SK-N-SH (cell line): ENCODE results near the gene C5orf52. TPM values are rescaled to one million over a fixed set of nuclear protein-coding genes. Genes with fewer than 3 reads are reported as not detected.
"Not testable (repeated sequence)": the region's sequence is repeated elsewhere in the genome, so short reads cannot be mapped to it uniquely, and the experiment has no call there.

Experiments used
- CTCF ChIA-PET: fragments of 300-600, 350-600 bp; formaldehyde crosslinking; extraction: SDS; loops from one replicate; lab custom pipeline; 2021; lab: Yijun Ruan, JAX
- POLR2A ChIA-PET: fragments of 350-600 bp; sonication (Branson Sonifier 250); formaldehyde crosslinking; extraction: SDS; loops from one replicate; lab custom pipeline; 2020; ENCODE audit warnings: antibody characterized with exemption, inconsistent platforms; lab: Yijun Ruan, JAX
- DNase-seq: peaks from one replicate; pipeline ENCODE4 v3.0.0; 2012
- H2AFZ ChIP-seq: fragments of 200-600 bp; sonication (generic); 2 replicates; pipeline ENCODE4 v1.8.1; 2016; ENCODE audit warnings: antibody characterized with exemption, mild to moderate bottlenecking, low read depth
- H3F3A ChIP-seq: fragments of 200-600 bp; sonication (generic); replicated peaks from 2 replicates; pipeline ENCODE3; 2016; ENCODE audit warnings: antibody characterized with exemption, mild to moderate bottlenecking; ENCODE audit not compliant: insufficient read depth
- H3K27ac ChIP-seq, 2 experiments: fragments of 200-500 bp in 1 of 2; fragments of 200-600 bp in 1 of 2; sonication (Bioruptor generic) in 1 of 2; sonication (generic), shearing (Covaris generic) in 1 of 2; 2 replicates each; pipeline versions ENCODE4 v1.5.1 to v1.6.1; 2014 to 2016; ENCODE audit warnings: low read depth in 2 of 2, inconsistent platforms in 1 of 2, low read length in 1 of 2, mild to moderate bottlenecking in 1 of 2, mixed read lengths in 1 of 2
- H3K27me3 ChIP-seq: fragments of 200-600 bp; sonication (generic), shearing (Covaris generic); 2 replicates; pipeline ENCODE4 v1.6.1; 2016; ENCODE audit warnings: mixed run types; ENCODE audit not compliant: insufficient read depth
- H3K36me3 ChIP-seq, 2 experiments: fragments of 200-500 bp in 1 of 2; fragments of 200-600 bp in 1 of 2; sonication (Bioruptor generic) in 1 of 2; sonication (generic) in 1 of 2; replicated peaks in 1 of 2; 2 replicates each; pipeline versions ENCODE3 to v1.5.1; 2014 to 2016; ENCODE audit warnings: low read length in 1 of 2, mild to moderate bottlenecking in 1 of 2; ENCODE audit not compliant: insufficient read depth in 2 of 2, control insufficient read depth in 1 of 2
- H3K4me1 ChIP-seq, 2 experiments: fragments of 200-500 bp in 1 of 2; fragments of 200-600 bp in 1 of 2; sonication (Bioruptor generic) in 1 of 2; sonication (generic), shearing (Covaris generic) in 1 of 2; 2 replicates each; pipeline versions ENCODE4 v1.5.1 to v1.6.1; 2014 to 2016; ENCODE audit warnings: low read depth in 1 of 2, low read length in 1 of 2, mixed run types in 1 of 2; ENCODE audit not compliant: insufficient read depth in 2 of 2, control insufficient read depth in 1 of 2
- H3K4me2 ChIP-seq: fragments of 200-600 bp; sonication (generic), shearing (Covaris generic); 2 replicates; pipeline ENCODE4 v1.6.1; 2017; ENCODE audit warnings: mixed run types
- H3K4me3 ChIP-seq, 2 experiments: fragments of 200-500 bp in 1 of 2; fragments of 200-600 bp in 1 of 2; sonication (Bioruptor generic) in 1 of 2; sonication (generic), shearing (Covaris generic) in 1 of 2; 2 replicates each; pipeline versions ENCODE4 v1.5.1 to v1.8.1; 2014 to 2016; ENCODE audit warnings: low read depth in 2 of 2, inconsistent platforms in 1 of 2, low read length in 1 of 2, mild to moderate bottlenecking in 1 of 2, mixed read lengths in 1 of 2, moderate library complexity in 1 of 2
- H3K79me2 ChIP-seq: fragments of 200-600 bp; sonication (generic); 2 replicates; pipeline ENCODE4 v1.8.1; 2017; ENCODE audit warnings: mild to moderate bottlenecking; ENCODE audit not compliant: insufficient read depth
- H3K9ac ChIP-seq: fragments of 200-600 bp; sonication (generic); 2 replicates; pipeline ENCODE4 v1.6.1; 2017; ENCODE audit warnings: mixed run types
- H3K9me2 ChIP-seq: fragments of 200-600 bp; sonication (generic); 2 replicates; pipeline ENCODE4 v1.6.1; 2017; ENCODE audit warnings: mixed run types
- H3K9me3 ChIP-seq: fragments of 200-600 bp; sonication (generic); 2 replicates; pipeline ENCODE4 v1.6.1; 2017; ENCODE audit warnings: mixed run types, mild to moderate bottlenecking, moderate library complexity
- H4K20me1 ChIP-seq: fragments of 200-600 bp; sonication (generic); 2 replicates; pipeline ENCODE4 v1.6.1; 2017; ENCODE audit warnings: mild to moderate bottlenecking, mixed run types; ENCODE audit not compliant: insufficient read depth
- CTCF ChIP-seq: fragments of 200-600 bp; sonication (generic); IDR thresholded peaks from 2 replicates; pipeline ENCODE4 v1.6.1; 2017; ENCODE audit warnings: antibody characterized with exemption, mild to moderate bottlenecking, moderate library complexity
- ELF1 ChIP-seq: IDR thresholded peaks from 2 replicates; pipeline ENCODE4 v1.4.0; 2012
- EP300 ChIP-seq, 2 experiments: IDR thresholded peaks; 2 replicates each; pipeline versions ENCODE4 v1.4.0 to v1.6.1; 2012; ENCODE audit warnings: borderline replicate concordance in 1 of 2, low read depth in 1 of 2, low read length in 1 of 2
- EZH2phosphoT487 ChIP-seq: fragments of 200-600 bp; sonication (generic); IDR thresholded peaks from 2 replicates; pipeline ENCODE4 v1.6.1; 2017; ENCODE audit warnings: low read depth, mixed run types, mild to moderate bottlenecking, antibody characterized with exemption, moderate library complexity, borderline replicate concordance
- FOXM1 ChIP-seq: IDR thresholded peaks from 2 replicates; pipeline ENCODE4 v1.4.0; 2012; ENCODE audit warnings: low read depth, mild to moderate bottlenecking
- GABPA ChIP-seq: IDR thresholded peaks from 2 replicates; pipeline ENCODE4 v1.4.0; 2012; ENCODE audit warnings: low read depth, mild to moderate bottlenecking
- GATA2 ChIP-seq: sonication (generic); formaldehyde crosslinking; IDR thresholded peaks from 2 replicates; pipeline ENCODE4 v1.5.0; 2020; ENCODE audit warnings: mild to moderate bottlenecking, missing genetic modification reagents
- IRF3 ChIP-seq: fragments of 150-350 bp; IDR thresholded peaks from 2 replicates; pipeline ENCODE4 v1.6.1; 2016; ENCODE audit warnings: mild to moderate bottlenecking, low read depth, low read length
- MAX ChIP-seq: IDR thresholded peaks from 2 replicates; pipeline ENCODE4 v1.4.0; 2012; ENCODE audit warnings: low read depth
- NFIC ChIP-seq: IDR thresholded peaks from 2 replicates; pipeline ENCODE4 v1.4.0; 2012; ENCODE audit warnings: borderline replicate concordance
- PBX3 ChIP-seq: IDR thresholded peaks from 2 replicates; pipeline ENCODE4; 2012
- RFX5 ChIP-seq: IDR thresholded peaks from 2 replicates; pipeline ENCODE4 v1.6.1; 2012; ENCODE audit warnings: mild to moderate bottlenecking, improper control_type of control experiment, low read length
- RXRA ChIP-seq: IDR thresholded peaks from 2 replicates; pipeline ENCODE4 v1.4.0; 2012; ENCODE audit warnings: low read depth, mild to moderate bottlenecking, borderline replicate concordance
- SIN3A ChIP-seq: IDR thresholded peaks from 2 replicates; pipeline ENCODE4 v1.6.1; 2012; ENCODE audit warnings: low read depth, mild to moderate bottlenecking, low read length, moderate library complexity, borderline replicate concordance
- TAF1 ChIP-seq: IDR thresholded peaks from 2 replicates; pipeline ENCODE4 v1.6.1; 2012; ENCODE audit warnings: low read depth, mild to moderate bottlenecking, low read length, moderate library complexity, borderline replicate concordance
- TCF12 ChIP-seq: IDR thresholded peaks from 2 replicates; pipeline ENCODE4 v1.4.0; 2012
- TEAD4 ChIP-seq: IDR thresholded peaks from 2 replicates; pipeline ENCODE4 v1.4.0; 2012; ENCODE audit warnings: mild to moderate bottlenecking, borderline replicate concordance; ENCODE audit not compliant: insufficient read depth
- USF1 ChIP-seq: IDR thresholded peaks from 2 replicates; pipeline ENCODE4 v1.4.0; 2012; ENCODE audit warnings: low read depth, borderline replicate concordance
- USF2 ChIP-seq: fragments of 150-350 bp; IDR thresholded peaks from 2 replicates; pipeline ENCODE4 v1.6.1; 2017; ENCODE audit warnings: antibody characterized with exemption, low read length, low read depth, borderline replicate concordance
- ZBTB33 ChIP-seq: IDR thresholded peaks from 2 replicates; pipeline ENCODE4 v1.4.0; 2012; ENCODE audit warnings: low read depth, borderline replicate concordance
- WGBS: methylation state at CpG from one replicate; pipeline ENCODE4 v1.1.6; 2017; ENCODE audit warnings: low lambda C conversion rate; 5-methylcytosine and 5-hydroxymethylcytosine counted together
- polyA plus RNA-seq, 3 experiments: library from polyadenylated mRNA; depleted of rRNA; stranded (reverse); fragments of >200 nt; gene quantifications; 2 replicates each; pipeline ENCODE4 v1.2.3, GENCODE V29; 2012

Gene C5orf52
- polyA plus RNA-seq, 1 of the 3 experiments (the other 2 are of a cell fraction), result not detected

- no peak for TF ChIP-seq RFX5
- no peak for TF ChIP-seq TAF1
- no peak for TF ChIP-seq SIN3A
- no peak for TF ChIP-seq NFIC
- no peak for TF ChIP-seq EZH2phosphoT487
These were observed 47.9 kb downstream of the C5orf52 start (continued) for GRCh38 chr5:157719245-157719644.

- H3K27me3 ChIP-seq, result no peaks in the 10 kb centered on the region
- H3K4me3 ChIP-seq, result no peak overlapping the region
- no peak for DNase-seq
- ChIA-PET POLR2A (interaction anchor here (1.4 kb wide), 1 partner anchor 11 kb away, joined by 4 read pairs; the partner anchor contains the start of gene THG1L), CTCF (no interaction called here)
- TF ChIP-seq NFIC (no peak), PBX3 (no peak), ELF1 (no peak), FOXM1 (no peak), IRF3 (no peak), GATA2 (no peak), TEAD4 (no peak), CTCF (no peak), TAF1 (no peak), USF2 (no peak), TCF12 (no peak), ZBTB33 (no peak), RXRA (no peak), USF1 (no peak), EP300 (IDR thresholded peaks at IDR 0.05; ENCODE audit: borderline replicate concordance in 1 of 2, low read depth in 1 of 2, low read length in 1 of 2) (no peak), GABPA (no peak), MAX (no peak)
- H3F3A ChIP-seq, result peaks cover 3% of the 10 kb centered on the region
- no peak overlapping the region for H3K27ac ChIP-seq
- 96% methylated on average over 3 of the region's 6 CpGs for WGBS
- H3K36me3 ChIP-seq, result no peaks in the 10 kb centered on the region
- H3K4me2 ChIP-seq, result no peak overlapping the region
- H3K9me2 ChIP-seq, result no peaks in the 10 kb centered on the region
- H4K20me1 ChIP-seq, result no peaks in the 10 kb centered on the region
- H3K9ac ChIP-seq, result no peak overlapping the region
- no peak overlapping the region for H2AFZ ChIP-seq
- H3K4me1 ChIP-seq, result no peaks in the 10 kb centered on the region; a peak in 1 of 4 replicates
- no peaks in the 10 kb centered on the region for H3K79me2 ChIP-seq
- H3K9me3 ChIP-seq, result no peaks in the 10 kb centered on the region
These were observed 49.8 kb downstream of the C5orf52 start for GRCh38 chr5:157721159-157721558.

- DNase-seq, H3K4me3 ChIP-seq, H2AFZ ChIP-seq, H3K79me2 ChIP-seq, H3K9me2 ChIP-seq, H3F3A ChIP-seq, H3K36me3 ChIP-seq, H3K4me1 ChIP-seq, H3K9ac ChIP-seq, H3K27ac ChIP-seq, H4K20me1 ChIP-seq, H3K27me3 ChIP-seq, H3K4me2 ChIP-seq, POLR2A ChIA-PET, H3K9me3 ChIP-seq, CTCF ChIA-PET: not testable (repeated sequence)
- WGBS, result 48% methylated on average over 2 of the region's 2 CpGs
These were observed 51.6 kb downstream of the C5orf52 start for GRCh38 chr5:157722895-157723294.
